ENCODE data around the gene CENPQ.

CENPQ gene

GRCh38 chr6:49506569-49507111, 43.5 kb downstream of the CENPQ start:
- DNase-seq = no peak

DNA sequence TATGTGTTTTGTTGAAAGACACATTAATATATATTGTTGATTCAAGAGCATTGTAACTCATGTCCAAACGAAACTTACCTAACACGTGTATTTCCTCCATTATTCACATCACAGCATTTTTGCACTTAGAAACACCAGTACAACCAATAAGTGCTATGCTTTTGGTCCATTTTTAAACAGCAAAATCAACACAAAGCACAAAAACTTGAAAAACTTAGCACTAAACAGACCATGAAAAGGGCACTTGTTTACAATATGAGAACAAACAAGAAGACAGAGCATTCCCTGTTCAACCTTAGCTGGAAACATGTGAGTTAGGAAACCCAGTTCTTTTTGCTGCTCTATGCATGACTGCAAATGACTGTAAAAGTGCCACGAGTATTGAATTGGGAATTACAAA, 46.2 kb downstream of the CENPQ start:
- no peak for DNase-seq

DNA sequence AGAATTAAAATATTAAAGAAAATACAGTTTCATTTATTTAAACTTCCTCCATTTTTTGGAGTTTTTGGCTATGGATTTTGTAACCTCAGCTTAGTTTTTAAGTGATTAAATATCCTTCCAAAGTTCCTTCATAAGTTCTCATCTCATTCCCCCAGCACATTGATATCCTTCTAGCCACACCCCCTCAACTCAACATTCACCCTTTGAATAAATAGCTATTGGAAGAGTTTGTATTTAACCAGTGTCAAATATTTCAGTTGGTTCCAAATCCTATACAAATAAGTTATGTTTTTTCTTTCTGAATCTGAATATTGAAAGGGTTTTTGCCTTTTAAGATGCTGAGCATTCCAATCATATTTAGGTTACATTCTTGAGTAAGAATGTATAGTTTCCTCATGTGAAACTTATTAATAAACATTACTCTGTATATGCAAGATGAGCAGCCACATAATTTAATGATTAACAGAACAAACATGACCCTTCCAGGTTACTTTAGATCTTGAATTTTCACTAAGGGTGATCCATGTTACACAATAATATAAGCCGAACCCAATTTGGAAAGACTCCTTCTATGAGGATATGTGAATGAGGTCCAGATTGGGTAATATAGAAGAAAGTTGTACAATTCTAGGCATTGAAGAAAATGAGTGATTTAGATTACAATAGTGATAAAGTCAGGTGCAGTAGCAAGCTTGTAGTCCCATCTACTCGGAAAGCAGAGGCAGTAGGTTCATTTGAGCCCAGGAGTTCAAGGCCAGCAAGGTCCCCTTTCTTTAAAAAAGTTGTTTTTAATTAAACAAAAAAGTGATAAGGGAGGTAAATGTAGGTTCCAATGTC, 50.2 kb downstream of the CENPQ start:
- no peak for DNase-seq

DNA sequence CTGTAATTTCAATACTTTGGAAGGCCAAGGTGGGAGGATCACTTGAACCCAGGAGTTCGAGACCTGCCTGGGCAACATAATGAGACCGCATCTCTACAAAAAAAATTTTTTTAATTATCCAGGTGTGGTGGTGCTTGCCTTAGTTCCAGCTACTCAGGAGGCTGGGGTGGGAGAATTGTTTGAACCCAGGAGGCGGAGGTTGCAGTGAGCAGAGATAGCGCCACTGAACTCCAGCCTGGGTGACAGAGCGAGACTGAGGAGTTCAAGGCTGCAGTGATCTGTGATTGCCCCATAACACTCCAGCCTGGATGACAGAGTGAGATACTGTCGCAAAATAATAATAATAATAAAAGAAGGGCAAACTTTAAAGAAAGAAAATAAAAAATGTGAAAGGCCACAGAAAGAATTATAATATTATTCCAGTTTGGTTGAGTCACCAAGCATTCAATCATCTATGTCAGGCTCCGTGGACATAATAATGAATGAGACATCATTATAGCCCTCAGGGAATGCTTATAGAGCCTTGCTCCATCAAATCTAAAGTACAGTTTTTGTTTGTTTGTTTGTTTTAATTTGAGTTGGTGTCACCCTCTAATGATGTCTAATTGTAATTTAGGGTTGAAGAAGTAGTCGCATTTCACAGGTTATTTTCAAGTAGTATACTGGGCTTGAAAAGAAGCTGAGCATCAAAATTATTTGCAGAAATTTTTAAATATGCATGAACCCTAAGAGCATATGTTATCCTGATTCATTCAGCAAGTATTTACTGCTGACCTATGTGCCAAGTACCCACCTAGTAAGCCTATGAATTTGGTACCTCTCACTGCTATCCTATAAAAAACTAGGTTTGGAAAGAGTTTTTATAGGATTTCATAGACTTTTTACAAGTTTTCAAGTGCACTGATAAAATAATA, 51.7 kb downstream of the CENPQ start:
- DNase-seq = no peak

DNA sequence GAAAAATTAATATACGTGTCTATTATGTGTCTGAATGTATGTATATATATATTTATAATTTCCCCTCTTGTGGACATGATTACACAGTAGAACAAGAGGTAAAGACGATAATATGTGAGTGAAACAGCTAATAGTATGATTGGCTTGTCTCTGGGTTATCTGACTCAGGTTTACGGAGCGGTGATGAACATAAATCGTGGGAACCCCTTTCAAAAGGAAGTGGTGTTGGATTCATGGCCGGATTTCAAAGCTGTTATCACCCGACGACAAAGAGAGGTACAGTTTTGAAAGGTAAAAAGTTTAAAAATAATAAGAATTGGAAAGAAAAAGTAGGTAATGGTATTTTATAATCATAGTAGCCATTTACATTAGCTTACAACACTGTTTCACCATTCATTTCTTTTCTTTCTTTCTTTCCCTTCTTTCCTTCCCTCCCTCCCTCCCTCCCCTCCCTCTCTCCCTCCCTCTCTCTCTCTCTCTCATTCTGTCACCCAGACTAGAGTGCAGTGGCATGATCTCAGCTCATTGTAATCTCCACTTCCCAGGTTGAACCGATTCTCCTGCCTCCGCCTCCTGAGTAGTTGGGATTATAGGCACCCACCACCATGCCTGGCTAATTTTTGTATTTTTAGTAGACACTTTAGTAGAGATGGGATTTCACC, 52.4 kb downstream of the CENPQ start:
- no peak for DNase-seq

GRCh38 chr6:49516147-49516505, 53.0 kb downstream of the CENPQ start:
- no peak for DNase-seq

GRCh38 chr6:49517919-49518318, 54.7 kb downstream of the CENPQ start:
- DNase-seq = no peak

GRCh38 chr6:49519660-49520059, 56.5 kb downstream of the CENPQ start:
- no peak for DNase-seq

DNA sequence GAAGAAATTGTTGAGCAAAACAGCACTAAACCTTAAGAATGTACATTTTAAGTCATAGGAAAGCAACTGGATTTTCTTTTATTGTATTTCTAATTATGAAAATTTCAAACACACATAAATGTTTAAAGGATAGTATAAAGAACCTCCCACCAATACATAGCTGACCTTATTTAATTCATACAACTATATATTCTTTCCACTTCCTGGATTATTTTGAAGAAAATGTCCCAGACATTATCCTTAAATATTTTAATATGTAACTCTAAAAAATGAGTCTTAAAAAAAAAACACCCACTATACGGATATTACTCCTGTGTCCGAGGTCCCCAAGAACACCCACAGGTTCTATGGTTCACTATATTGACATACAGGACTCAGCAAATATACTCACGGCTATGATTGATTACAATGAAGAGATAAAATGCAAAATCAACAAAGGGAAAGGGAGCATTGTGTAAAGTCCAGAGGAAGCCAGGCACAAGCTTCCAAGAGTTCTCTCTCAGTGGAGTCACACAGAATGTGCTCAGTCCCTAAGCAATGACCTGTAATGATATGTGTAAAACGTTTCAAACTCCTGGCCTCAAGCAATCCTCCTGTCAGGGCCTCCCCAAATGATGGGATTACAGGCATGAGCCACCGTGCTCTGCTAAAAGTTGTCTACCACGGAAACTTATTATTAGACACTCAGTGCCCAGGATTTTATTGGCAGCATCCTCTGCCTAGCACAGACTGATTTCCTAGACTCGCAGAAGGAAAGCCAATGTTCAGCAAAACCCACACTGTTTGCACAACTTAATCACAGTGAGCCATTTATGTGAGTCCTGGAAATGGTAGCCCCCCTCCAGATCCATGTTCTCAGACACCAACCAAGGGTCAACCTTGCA, 59.8 kb downstream of the CENPQ start:
- DNase-seq = no peak

- no peak for DNase-seq
These were observed 60.7 kb downstream of the CENPQ start for GRCh38 chr6:49523901-49524300.

DNA sequence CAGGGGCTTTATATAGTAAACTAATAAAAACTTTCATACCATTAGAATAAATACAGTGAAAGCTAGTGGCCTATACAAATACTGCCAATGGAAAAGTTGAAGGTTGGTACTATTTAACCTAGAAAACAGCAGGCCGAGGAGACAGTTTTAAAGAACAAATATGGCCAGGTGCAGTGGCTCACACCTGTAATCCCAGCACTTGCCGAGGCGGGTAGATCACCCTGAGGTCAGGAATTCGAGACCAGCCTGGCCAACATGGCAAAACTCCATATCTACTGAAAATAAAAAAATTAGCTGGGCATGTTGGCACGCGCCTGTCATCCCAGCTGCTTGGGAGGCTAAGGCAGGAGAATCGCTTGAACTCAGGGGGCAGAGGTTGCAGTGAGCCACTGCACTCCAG, 61.4 kb downstream of the CENPQ start:
- no peak for DNase-seq

DNA sequence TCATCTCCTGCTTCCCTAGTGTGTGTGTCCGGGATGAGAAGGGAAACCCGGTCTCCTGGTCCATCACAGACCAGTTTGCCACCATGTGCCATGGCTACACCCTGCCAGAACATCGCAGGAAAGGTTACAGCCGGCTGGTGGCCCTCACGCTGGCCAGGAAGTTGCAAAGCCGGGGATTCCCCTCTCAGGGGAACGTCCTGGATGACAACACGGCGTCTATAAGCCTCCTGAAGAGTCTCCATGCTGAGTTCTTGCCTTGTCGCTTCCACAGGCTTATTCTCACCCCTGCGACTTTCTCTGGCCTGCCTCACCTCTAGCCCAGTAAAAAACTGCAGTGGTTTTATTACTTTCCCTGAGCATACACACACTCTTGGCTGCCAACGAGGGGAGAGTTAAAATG, 63.4 kb downstream of the CENPQ start:
- DNase-seq = no peak

DNA sequence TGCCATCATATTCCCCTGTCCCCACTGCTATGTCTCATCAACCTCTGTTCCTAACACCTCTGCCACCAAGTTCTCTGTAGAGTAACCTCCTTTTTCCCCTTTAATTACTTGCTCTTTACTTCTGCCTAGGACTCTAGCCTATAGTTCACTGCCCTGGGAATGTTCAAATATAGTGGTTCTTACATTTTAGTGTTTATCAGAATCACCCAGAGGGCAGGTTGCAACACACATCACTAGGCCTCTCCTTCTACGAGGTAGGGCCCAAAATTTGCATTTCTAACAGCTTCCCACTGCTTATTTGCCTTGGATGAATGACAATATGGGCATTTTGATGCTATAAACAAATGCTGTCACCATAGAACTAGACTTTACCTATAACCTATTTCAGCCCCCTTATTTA, 64.2 kb downstream of the CENPQ start:
- DNase-seq = no peak

GRCh38 chr6:49528571-49528970, 65.4 kb downstream of the CENPQ start:
- no peak for DNase-seq

DNA sequence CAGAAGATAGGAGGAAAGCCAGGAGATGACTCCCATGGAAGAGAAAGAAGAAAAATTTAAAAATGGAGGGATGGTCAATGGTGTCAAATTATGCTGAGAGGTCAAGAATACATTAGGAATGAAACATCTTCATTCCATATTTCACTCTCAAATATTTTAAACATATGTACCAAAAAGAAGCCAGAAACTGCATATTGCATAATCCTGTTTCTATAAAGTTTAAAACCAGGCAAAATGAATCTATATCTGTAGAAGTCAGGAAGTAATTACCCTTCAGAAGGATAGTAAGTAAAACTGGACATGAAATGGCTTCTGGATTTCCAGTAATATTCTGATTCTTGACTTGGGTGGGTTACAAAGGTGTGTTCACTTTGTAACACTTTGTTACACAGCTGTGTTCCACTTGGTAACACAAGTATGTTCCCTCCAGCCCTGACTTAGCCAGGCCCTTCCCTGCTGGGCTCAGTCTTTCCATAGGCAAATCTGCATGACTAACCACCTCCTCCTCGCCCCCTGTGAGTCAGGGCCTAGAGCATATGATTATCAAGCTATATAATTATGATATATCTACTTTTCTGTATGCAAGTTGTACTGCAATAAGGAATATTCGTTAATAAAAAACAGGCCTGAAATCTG, 67.1 kb downstream of the CENPQ start:
- no peak for DNase-seq

DNA sequence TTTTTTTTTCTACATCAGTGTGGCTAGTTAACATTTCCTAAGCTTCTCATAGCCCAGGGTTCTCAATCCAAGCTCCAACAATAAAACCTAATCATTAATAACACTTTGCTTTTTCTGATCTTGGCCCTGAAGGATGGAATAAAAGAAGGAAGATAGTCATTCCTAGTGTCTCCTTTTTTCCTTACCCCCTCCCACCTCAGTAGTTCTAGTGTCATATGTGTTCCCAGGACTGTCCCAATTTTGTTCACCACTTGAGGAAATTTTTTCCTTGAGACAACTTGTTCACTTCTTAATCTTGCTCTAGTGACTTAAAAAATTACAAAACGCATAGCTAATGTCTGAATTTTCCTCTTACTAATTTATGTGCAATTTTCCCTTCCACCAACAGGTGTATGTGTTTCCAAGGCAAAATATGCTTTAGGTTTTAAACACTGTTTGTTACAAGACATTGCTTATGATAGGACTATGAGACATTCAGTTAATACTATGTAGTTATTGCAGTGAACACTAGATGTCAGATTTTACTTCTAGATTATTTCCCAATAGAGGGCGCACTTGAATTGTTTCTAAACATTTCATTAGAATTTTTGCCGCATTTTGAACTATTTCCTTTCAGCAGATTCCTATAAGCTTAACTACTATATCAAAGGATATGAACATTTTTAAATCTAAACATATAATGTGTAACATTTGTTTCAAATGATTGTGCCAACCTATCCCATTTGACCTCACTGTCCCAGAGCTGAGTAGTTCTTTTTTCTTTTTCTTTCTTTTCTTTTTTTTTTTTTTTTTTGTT, 68.8 kb downstream of the CENPQ start:
- DNase-seq = no peak

GRCh38 chr6:49535795-49536194, 72.6 kb downstream of the CENPQ start:
- no peak for DNase-seq

DNA sequence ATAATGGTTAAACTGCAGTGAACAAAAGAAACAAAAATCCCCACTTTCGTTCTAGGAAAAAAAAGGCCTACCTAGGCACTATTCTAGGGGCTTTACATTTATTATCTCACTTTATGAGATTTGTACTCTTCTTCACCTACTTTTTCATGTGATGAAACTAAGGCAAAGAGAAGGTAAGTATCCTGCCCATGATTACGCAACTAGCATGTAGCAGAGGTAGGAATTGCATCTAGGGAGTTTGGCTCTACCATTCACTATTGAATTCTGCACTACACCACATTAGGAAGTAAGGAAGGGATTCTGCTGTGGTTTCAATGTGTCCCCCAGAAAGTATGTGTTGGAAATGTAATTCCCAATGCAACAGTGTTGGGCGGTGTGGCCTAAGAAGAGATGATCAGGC, 75.9 kb downstream of the CENPQ start:
- DNase-seq = no peak

DNA sequence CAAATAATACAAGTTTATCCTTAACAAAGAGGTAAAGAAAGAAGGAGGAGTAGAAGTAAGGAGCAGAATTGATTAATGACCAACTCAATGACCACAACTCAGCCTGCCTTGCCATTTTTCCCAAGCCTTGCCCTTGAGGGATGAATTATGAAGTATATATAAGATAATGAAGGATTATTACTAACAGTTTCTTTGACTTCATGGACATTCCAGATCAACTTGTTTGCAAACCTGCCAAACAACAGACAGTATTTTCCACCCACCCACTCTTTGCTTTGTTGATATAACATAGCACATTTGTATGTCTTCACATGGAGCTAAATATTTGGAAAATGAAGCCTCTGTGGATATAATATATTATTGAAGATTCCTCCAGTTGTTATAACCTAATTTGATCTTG, 77.4 kb downstream of the CENPQ start:
- no peak for DNase-seq

DNA sequence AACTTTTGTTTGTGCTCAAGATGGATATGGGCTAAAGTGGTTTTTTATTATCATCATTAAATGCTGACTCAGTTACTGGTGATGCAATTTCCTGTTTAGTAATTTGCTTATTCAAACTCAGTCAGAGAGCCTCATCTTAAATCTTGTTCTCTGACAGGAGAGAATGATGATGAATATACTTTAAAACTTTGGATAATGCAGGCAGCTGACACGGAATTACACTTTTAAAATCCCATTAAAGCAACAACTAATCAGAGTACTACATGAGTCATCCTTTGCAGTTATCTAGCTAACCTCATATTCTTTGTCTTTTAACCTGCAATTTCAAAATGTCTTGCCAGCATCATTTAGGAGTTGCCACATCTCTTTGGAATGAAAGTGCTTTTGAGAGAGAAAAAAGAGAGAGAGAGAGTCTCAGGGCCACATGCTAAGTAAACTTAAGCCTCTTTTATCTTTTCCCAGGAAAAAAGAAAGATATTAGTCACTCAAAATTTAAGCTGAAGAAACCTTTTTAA, 78.1 kb downstream of the CENPQ start:
- no peak for DNase-seq

DNA sequence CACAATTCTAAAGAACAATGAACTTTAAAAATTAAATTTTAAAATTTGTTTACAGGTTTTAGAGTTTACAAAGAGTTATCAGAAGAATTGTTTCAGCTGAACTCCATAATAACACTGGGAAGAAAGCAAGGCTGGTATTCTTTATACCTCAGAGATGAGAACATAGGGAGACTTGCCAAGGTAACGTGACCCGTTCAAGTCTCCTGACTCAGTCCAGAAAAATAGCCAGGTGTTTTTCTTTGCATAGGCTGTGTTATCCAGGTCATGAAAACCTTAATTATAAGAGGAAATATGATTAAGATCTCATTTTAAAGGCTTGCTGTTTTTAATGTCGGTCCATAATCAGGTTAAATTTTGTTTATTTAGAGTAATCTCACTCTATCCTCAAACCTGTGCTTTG, 78.8 kb downstream of the CENPQ start:
- no peak for DNase-seq

Measured in activated CD4-positive, CD25-positive, alpha-beta regulatory T cell treated with anti-CD3 and anti-CD28 coated beads, Interleukin-2, amount 50 U/mL, for 72 hours (primary cell).